Hematopoietic multipotent progenitor cell treated with erythropoietin and hydrocortisone succinate and interleukin-3 and kit ligand, for 17 days (in vitro differentiated cells): Measurements from ENCODE around the gene PIGK.

ENCODE experiments used
- DNase-seq: peaks from one replicate; pipeline ENCODE4 v3.0.0-alpha.2; 2015; ENCODE audit warnings: low spot score

PIGK gene

DNA sequence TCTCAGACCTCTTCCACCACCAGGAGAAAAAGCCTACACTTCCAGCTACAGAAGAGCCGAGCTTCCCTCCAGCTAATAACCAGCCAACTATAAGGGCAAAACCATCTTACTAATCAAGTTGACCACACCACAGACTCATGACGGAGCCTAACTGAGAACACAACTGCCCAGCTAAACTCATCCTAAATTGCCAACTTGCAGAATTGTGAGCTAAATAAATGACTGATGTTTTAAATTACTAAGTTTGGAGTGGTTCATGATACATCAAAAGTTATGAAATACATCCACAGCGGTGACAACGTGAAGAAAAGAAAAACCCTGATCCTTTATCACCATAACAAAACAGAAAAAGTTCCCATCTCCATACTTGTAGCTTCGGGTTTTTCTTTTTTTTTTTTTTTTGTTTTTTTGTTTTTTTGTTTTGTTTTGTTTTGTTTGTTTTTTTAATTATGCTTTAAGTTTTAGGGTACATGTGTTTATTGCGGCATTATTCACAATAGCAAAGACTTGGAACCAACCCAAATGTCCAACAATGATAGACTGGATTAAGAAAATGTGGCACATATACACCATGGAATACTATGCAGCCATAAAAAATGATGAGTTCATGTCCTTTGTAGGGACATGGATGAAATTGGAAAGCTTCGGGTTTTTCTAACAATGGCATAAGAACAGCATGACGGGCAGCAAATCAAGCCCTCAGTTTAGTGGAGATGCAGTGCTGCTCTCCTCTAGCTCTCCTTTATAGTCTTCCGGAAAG, 122.6 kb downstream of the PIGK start:
- no peak for DNase-seq

GRCh38 chr1:77095236-77095635, 124.0 kb downstream of the PIGK start:
- DNase-seq, result no peak

GRCh38 chr1:77089756-77090155, 129.5 kb downstream of the PIGK start:
- no peak for DNase-seq

GRCh38 chr1:77085109-77085508, 134.1 kb downstream of the PIGK start:
- no peak for DNase-seq

- no peak for DNase-seq
Observed at GRCh38 chr1:77084457-77084856, 134.8 kb downstream of the PIGK start.

DNA sequence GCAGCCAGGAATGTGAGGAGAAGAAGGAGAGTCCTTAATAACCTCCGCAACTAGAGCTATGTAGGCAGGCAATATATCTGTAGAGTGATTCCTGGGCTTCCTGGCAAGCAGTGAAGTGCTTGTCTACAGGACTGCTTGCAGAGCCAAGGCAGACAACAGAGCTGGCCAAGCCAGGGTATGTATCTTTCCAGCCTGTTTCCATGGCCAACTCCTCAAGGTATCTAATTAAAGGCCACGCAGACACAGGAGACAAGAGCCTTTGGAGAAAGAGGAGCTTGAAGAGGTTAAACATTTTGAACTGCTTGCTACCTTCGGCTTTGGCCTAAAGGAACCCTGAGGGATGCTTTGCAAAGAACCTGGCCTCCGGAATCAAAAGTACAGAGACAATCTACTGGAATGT, 137.4 kb downstream of the PIGK start:
- no peak for DNase-seq

DNA sequence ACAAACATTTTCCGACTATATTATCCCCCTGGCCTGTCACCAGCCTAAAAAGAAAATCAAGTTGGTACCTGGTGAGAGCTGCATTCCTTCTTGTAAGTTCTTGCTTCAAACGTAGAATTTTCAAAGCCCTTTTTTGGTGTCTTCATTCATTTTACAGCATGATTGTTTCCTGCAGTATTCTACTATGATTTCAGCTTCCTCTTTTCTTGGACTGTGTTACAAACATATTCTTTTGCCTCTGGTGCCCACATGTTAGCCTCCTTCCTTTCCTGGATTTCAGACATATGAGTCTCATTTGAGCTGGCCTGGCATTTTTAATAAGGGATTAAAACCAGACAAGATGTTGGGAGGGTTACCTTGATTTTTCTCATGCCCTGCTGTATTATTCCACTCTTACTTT, 142.5 kb downstream of the PIGK start:
- DNase-seq, result no peak

DNA sequence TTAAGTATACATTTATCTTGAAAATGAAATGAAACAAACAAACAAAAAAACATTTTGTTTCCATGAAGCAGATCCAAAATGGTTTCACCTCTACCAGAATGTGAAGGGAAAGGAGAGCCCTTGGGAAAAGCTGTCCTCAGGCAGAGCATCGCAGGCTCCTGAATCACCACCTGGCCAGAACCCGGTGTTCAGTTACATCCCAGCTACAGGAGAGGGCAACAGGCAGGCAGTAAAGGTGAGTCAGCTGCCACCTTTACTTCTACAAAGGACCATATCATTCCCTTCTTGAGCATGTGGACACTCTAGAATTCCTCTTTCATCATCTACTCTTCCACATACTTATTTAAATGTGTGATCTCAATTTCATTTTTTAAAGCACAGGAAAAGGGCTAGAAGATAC, 151.2 kb downstream of the PIGK start:
- no peak for DNase-seq

- no peak for DNase-seq
Observed at GRCh38 chr1:77065693-77066342, 153.4 kb downstream of the PIGK start.

DNA sequence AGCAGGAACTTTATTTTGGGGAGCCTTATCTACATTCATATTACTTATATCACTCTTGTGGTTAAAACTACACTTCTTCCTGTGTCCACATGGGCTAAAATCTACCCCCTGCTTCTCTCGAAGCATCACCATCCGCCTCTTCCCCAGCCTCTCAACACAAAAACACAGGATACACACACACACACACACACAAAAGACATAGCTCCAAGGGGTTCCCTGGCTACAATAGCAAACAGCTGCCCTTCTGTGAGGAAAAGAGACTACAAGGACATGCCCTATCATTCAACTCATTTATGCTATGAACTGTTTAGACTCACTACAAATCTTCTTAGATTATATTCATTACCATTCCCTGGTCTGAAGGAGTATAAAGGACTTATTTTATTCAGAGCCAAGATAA, 155.0 kb downstream of the PIGK start:
- no peak for DNase-seq

DNA sequence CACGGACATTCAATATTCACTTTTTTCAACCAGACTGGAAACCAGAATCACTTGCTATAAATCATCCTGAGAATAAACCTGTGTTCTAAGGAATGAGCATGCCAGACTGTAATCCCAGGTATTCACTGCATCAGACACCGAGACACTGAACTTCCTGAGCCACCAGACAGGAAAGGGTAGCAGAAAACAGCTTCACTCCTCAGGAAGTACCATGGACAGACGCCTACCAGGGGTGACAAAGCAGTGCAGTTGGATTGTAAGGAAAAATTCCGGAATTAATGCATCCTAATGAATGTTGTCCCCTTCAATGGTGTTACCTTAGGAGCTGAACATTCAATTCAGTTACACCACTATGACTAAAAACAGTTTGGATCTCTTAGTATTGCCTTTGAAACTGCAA, 156.1 kb downstream of the PIGK start:
- DNase-seq, result no peak

DNA sequence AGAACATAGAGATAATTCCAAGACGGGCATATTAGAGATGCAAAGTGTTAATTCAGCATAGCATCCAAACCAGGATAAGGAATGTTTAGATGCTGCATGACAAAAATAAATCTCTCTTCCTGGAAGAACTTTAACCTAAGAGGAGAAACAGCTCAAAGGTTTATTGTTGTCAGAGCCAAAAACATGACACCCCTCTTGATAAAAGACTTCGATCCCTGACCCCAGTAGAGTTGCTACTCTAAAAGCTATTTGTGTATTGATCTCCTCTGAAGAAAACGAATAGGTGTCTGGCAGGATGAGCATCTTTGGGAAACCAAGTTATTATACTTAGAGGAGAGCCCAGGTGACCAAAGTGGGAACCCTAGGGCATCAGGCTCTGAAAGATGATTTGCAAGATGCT, 158.1 kb downstream of the PIGK start:
- no peak for DNase-seq

- no peak for DNase-seq
Observed at GRCh38 chr1:77060000-77060399, 159.2 kb downstream of the PIGK start.

DNA sequence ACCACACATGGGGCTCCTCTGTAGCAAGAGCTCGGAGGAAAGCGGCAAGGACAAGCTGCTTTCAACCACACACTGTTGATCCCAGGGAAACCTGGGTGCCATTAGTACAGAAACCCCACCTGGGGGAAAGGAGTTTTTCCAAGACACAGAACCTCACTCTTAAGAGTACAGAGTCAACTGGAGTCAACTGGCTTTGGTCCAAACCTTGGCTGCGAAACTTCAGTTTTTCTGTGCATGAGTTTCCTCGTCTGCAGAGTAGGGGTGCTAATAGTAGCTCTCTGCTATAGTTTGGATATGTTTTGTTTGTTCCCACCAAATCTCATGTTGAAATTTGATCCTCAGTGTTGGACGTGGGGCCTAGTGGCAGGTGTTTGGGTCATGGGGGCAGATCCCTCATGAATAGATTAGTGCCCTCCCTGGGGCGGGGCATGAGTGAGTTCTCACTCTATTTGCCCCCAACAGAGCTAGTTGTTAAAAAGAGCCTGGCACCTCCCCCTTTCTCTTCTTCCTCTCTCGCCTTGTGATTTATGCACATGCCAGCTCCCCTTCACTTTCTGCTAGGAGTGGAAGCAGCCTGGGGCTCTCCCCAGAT, 161.1 kb downstream of the PIGK start:
- no peak for DNase-seq

DNA sequence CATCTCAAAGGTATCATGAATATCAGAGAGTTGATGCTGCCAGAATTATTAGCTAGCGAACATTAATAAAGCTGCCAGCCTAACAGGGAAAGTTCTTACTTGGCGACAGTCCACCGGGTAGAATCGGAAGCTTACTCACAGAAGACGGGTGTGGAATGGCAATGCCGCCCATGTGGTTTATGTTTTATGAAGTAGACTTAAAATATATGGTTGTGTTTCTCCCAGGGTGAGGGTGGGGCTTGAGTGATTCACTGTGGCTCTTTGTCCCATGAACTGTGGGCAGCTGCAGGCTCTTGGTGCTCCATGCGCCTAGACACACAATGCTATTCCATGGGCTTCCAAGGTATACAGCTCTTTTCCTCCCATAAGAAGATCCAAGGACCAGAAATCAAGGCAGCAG, 162.7 kb downstream of the PIGK start:
- no peak for DNase-seq

DNA sequence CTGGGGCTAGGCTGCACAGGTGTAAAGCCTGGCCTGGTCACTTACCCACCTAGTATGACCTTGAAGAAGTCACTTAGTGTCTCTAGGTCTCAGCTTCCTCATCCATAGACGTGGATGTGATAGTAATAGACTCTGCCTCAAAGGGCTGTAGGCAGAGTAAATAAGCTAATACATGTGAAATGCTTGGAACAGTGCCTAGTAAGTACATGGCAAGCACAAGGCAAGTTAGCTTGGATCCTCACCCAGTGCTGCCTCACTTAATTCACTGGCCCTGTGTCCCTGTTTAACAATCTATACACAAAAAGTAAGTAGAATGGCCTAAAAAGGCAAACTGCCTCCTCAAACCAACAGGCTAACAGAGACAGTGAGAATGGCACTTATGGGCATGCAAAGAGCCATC, 167.8 kb downstream of the PIGK start:
- DNase-seq, result no peak

GRCh38 chr1:77048615-77049005, 170.6 kb downstream of the PIGK start:
- no peak for DNase-seq

DNA sequence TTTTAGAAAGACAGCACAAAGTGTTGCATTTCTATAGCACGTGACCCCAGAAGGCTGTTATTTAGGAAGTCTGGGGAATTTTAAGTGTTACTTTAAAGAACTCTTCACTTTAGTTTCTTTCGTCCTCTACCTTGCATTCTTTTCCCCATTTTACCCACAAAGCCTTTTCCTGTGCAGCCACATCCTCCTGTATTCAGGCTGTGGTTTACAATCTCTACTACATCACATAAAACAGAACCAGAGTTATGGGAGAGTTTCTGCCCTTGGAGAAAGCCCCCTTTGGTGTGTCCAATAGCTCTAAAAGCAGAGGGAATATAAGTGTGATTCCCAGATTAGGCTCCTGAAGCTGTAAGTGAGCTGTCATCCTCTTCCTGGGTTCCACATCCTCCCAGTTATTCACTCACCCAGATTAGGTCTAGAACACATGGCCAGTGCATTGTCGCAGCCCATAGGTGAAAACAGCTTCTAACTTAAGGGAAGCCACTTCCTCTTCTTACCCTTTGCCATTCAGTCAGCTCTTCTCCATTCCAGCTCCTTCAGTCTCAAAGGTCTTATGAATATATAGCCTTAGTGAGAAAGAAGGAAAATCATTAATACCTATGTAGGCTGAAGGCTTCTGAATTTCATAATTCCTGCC, 171.1 kb downstream of the PIGK start:
- DNase-seq, result no peak

DNA sequence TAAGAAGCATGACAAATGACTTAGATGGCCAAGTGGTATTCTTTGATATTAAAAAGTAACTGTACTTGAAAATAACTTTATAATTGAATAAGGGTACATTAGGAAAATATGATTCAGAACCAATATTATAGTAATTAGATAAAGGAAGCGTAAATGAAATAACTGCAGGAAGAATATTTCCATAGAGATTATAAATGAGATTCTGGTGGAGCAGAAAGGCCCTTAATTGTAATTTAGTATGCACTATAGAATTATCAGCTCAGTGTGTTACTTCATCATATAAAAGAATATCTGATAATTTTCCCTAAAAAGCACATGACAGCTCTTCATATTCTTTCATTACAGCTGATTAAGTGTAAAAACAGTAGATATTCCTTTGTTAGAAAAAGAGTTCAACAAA, 171.7 kb downstream of the PIGK start:
- no peak for DNase-seq

- no peak for DNase-seq
Observed at GRCh38 chr1:77044133-77044849, 174.9 kb downstream of the PIGK start.

GRCh38 chr1:77040826-77041225, 178.4 kb downstream of the PIGK start:
- no peak for DNase-seq

GRCh38 chr1:77039739-77040138, 179.5 kb downstream of the PIGK start:
- no peak for DNase-seq
